ENCODE data around the gene LONP1.
"Not testable (repeated sequence)": the region's sequence is repeated elsewhere in the genome, so short reads cannot be mapped to it uniquely, and the experiment has no call there.

The LONP1 gene

GRCh38 chr19:5692723-5693194, 27.2 kb downstream of the LONP1 start:
- DNase-seq: no peak

- no peak for DNase-seq
Measured at GRCh38 chr19:5691822-5692722, 27.9 kb downstream of the LONP1 start.

GRCh38 chr19:5690955-5691821, 28.8 kb downstream of the LONP1 start:
- DNase-seq: no peak

GRCh38 chr19:5690125-5690954, 29.6 kb downstream of the LONP1 start, which contains the start of gene RPL36:
RPL36 (plus strand) TSS chr19:5690295; CDS start chr19:5690508, 213 bp downstream.
- DNase-seq: peak; percentile 93

- not testable (repeated sequence) for DNase-seq
Measured at GRCh38 chr19:5688262-5688881, 31.6 kb downstream of the LONP1 start.

GRCh38 chr19:5687360-5688198, 32.4 kb downstream of the LONP1 start:
- no peak for DNase-seq

GRCh38 chr19:5686647-5687359, 33.1 kb downstream of the LONP1 start:
- no peak for DNase-seq

- DNase-seq: no peak
Measured at GRCh38 chr19:5686326-5686646, 33.7 kb downstream of the LONP1 start.

GRCh38 chr19:5684694-5685430, 35.1 kb downstream of the LONP1 start:
- no peak for DNase-seq

- no peak for DNase-seq
Measured at GRCh38 chr19:5683177-5683886, 36.6 kb downstream of the LONP1 start.

GRCh38 chr19:5682107-5682482, 37.9 kb downstream of the LONP1 start:
- DNase-seq: no peak

GRCh38 chr19:5681391-5682106, 38.4 kb downstream of the LONP1 start:
- DNase-seq: no peak

- peak; percentile 96 for DNase-seq
Measured at GRCh38 chr19:5680437-5681368, 39.2 kb downstream of the LONP1 start, which contains the start of the genes HSD11B1L and MICOS13. HSD11B1L (plus strand) TSS chr19:5681027; CDS start chr19:5684833, 3,806 bp downstream. MICOS13 (minus strand) TSS chr19:5680516; CDS start chr19:5680486, 30 bp downstream.

GRCh38 chr19:5680084-5680436, 39.9 kb downstream of the LONP1 start:
- DNase-seq: no peak

- DNase-seq: no peak
Measured at GRCh38 chr19:5679289-5680083, 40.5 kb downstream of the LONP1 start.

- DNase-seq: no peak
Measured at GRCh38 chr19:5678071-5678718, 41.8 kb downstream of the LONP1 start.
